Fibroblast of villous mesenchyme (primary cell): ENCODE data around the gene ITGB1BP1. TPM values are rescaled to one million over a fixed set of nuclear protein-coding genes. Genes with fewer than 3 reads are reported as not detected.

Experiments used
- DNase-seq: peaks from one replicate; pipeline ENCODE4 v3.0.0-alpha.2; 2010; ENCODE audit warnings: low read depth
- H3K4me3 ChIP-seq: 2 replicates; pipeline ENCODE4 v1.5.1; 2011; ENCODE audit warnings: low read depth, mild to moderate bottlenecking, low read length
- total RNA-seq: library from RNA; depleted of rRNA; stranded (reverse); fragments of >200 nt; gene quantifications from 2 replicates; pipeline ENCODE4 v1.2.3, GENCODE V29; 2012
- TF ChIP-seq, protein P1 (sequence below): IDR thresholded peaks from 2 replicates; pipeline ENCODE4 v1.5.1; 2012; ENCODE audit warnings: low read depth, mild to moderate bottlenecking, low read length; ENCODE audit not compliant: insufficient read depth

ITGB1BP1 gene
- total RNA-seq, 1 donor = 33.2 TPM

DNA sequence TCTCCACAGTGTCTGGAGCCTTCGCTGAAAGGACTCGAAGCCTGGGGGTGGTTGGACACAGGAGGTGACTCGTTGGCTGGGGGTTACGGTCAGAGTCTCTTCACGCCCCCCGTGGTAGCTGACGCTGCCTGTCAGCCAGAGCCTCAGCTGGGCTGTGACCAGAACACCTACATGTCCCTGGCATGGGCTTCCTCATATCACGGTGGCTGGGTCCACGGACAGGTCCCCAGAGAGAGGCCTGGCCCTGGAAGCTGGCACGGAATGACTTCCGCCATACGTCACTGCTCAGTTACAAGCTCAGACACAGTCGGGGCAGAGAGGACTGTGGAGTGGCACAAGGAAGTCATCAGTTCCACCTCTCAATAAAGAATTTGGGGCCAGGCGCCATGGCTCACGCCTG, 28.5 kb downstream of the ITGB1BP1 start:
- DNase-seq = no peak
- H3K4me3 ChIP-seq = no peak overlapping the region
- TF ChIP-seq, protein P1, sequence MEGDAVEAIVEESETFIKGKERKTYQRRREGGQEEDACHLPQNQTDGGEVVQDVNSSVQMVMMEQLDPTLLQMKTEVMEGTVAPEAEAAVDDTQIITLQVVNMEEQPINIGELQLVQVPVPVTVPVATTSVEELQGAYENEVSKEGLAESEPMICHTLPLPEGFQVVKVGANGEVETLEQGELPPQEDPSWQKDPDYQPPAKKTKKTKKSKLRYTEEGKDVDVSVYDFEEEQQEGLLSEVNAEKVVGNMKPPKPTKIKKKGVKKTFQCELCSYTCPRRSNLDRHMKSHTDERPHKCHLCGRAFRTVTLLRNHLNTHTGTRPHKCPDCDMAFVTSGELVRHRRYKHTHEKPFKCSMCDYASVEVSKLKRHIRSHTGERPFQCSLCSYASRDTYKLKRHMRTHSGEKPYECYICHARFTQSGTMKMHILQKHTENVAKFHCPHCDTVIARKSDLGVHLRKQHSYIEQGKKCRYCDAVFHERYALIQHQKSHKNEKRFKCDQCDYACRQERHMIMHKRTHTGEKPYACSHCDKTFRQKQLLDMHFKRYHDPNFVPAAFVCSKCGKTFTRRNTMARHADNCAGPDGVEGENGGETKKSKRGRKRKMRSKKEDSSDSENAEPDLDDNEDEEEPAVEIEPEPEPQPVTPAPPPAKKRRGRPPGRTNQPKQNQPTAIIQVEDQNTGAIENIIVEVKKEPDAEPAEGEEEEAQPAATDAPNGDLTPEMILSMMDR = no peak

DNA sequence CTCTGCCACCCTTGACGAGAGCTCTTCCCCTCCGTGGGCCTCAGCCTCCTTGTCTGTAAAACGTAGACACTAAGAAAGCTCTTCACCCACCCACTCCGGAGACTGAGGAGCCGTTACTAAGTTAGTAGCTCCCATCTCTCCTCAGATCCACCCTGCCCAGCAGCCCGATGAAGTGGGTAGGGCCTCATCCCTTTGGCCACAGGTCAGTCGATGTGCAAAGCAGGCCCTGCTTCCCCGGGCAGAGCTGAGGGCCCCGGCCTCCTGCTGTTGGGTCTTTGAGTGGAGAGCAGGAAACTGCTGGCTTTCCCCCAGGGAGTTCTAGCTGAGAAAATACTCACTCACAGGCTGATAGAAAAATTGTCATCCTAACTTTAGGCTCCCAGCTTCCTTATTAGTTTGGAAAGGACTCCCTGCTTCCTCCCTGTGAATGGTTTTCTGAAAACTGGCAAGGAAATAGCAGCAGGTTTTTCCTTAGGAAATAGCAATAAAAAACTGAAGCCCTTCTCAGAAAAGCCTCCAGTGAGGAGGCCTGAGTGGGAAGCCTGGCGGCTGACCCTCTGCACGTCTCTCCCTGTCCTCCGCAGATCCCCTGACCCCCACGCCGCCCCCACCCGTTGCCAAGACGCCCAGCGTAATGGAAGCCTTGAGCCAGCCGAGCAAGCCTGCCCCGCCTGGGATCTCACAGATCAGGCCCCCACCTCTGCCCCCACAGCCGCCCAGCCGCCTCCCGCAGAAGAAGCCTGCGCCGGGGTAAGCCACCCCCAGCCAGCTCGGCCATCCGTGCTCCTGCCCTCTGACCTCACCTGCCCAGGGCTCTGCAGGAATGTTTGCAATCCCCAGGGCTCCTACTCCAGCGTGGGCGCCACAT, 30.2 kb downstream of the ITGB1BP1 start:
- peak; percentile 22 for DNase-seq
- H3K4me3 ChIP-seq = no peak overlapping the region
- TF ChIP-seq, protein P1 = no peak

DNA sequence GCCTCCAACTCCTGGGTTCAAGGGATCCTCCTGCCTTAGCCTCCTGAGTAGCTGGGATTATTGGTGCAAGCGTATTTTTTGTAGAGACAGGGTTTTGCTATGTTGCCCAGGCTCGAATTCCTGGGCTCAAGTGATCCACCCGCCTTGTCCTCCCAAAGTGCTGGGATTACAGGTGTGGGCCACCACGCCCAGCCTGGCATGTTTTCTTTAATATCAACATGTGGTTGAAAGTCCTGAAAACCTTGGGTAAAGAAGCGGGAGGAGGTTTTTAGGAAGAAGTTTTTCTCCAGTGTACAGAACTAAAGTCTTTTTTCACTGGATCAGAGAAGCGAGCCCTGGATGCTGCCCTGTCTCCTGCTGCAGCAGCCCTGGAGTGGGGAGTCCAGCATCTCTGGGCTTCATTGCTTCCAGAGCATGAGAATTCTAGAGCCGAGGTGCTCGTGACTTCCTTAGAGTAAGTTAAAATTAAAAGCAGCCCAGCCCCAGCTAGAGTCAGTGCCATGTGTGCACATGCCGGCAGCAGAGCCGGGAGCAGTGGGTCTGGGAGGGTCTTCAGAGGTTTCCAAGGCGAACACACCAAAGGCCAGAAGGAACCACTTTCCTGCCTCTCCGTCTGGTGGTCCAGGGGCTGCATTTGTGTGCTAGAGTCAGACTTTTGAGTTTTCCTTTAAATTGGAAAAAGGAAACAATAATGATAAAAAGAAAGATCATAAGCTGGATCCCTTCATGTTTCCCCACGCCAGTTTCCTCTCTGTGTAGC, 31.2 kb downstream of the ITGB1BP1 start:
- H3K4me3 ChIP-seq = no peak overlapping the region
- TF ChIP-seq, protein P1 = no peak
- DNase-seq = no peak

DNA sequence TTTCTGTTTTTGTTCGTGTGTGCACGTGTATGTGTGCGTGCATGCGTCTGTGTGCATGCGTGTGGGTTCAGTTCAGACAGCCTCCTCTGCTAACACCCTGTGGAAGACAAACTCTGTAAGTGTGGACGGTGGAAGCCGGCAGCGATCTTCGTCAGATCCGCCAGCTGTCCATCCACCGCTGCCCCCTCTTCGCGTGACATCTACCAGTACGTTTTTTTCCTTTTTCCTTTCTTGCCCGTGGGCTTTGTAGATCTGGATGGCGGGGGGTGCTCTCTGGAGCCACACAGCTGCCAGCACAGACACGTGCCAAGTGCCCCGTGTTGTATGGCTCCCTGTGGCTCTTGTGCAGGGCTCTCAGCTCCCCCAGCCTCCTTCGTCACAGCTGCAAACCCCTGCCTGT, 32.3 kb downstream of the ITGB1BP1 start:
- TF ChIP-seq, protein P1 = no peak
- no peak for DNase-seq
- H3K4me3 ChIP-seq = no peak overlapping the region

DNA sequence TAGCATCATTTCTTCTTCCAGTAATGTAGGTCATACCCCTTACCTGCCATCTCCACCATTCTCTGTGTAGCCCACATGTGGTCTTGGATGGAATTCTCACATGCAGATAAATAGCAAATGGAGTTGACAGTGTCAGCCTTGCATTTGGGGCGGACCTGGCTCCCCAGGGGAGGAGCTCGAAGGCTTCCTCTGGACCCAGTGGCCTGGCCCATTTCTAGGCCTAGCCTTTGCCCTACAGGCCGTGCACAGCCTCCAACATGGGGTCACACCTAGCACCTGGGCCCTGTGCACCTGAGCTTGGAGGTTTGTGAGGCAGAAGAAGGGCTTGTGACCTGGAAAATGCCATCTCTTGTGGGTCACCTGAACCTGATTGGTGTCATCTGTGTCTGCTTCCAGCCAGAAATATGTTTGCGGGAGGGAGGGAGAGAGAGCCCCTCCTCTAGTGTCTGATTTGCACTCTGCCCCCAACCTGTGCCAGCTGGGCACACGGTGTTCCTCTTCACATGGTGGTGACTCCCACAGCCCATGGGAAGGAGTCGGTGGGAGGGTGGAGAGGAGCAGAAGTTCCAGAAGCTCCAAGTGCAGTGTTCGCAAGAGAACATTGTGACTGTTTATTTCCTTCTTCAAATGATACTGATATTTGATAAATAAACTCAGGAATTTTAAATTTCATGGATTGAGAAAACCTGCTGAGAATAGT, 33.0 kb downstream of the ITGB1BP1 start:
- DNase-seq = no peak
- TF ChIP-seq, protein P1 = no peak
- no peak overlapping the region for H3K4me3 ChIP-seq

DNA sequence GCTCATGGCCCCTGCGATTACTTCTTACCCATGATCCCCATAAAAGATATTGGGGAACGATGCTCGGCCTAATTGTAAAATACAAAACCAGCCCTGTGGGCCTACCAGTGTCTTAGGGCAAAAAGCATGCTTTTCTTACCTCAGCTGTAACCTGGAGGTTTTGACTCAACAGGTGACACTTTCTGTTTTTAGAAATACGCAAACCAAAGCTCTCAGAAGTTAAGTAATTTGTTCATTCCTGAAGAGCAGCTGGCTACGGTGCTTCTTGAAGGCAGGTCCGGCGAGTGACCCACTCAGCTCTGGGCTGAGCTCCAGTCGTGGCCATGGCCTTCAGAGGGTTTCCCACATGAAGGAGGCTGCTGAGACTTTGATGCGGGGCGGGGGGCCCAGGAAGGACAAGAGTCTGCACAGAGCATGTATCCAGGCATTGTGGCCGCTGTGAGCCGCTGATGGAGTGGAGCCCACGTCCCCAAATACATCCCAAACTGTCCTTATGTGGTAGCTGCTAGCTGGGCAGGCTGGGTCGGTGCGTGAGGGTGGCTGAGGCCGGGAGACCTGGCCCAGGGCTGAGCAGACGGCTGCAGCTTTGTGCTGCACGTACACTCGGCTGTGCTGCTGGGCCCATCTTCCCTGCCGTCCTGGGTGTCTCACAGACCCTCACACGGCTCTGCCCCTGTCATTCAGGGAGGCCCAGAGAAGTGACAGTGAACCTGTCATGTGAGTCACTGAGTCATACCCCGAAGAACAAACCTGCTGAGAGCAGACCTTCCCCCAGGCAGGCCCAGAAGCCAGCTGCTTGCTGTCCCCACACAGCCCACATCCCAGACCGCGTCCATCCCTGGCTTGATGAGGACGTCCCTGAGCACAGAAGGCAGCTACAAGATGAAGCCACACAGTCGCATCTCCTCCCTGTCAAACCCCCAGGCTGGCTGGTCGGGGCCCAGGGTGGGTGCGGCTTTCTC, 34.1 kb downstream of the ITGB1BP1 start:
- H3K4me3 ChIP-seq = no peak overlapping the region
- DNase-seq = no peak
- TF ChIP-seq, protein P1 = no peak
